Progenitor cell of endocrine pancreas (in vitro differentiated cells): ENCODE results near the gene ULK4. TPM values are rescaled to one million over a fixed set of nuclear protein-coding genes. Genes with fewer than 3 reads are reported as not detected.

Experiments used
- DNase-seq: peaks from one replicate; pipeline ENCODE4 v3.0.0; 2021; ENCODE audit warnings: low spot score; ENCODE audit not compliant: unreplicated experiment
- H3K27ac Mint-ChIP-seq: 2 replicates; pipeline ENCODE4 v1.8.0; 2021; ENCODE audit warnings: mild to moderate bottlenecking, moderate library complexity, mixed read lengths
- H3K27me3 Mint-ChIP-seq: 2 replicates; pipeline ENCODE4 v1.8.0; 2021; ENCODE audit warnings: mixed read lengths
- H3K36me3 Mint-ChIP-seq: 2 replicates; pipeline ENCODE4 v1.8.0; 2022; ENCODE audit warnings: mixed read lengths; ENCODE audit not compliant: insufficient read depth
- H3K4me1 Mint-ChIP-seq: 2 replicates; pipeline ENCODE4 v1.8.0; 2021; ENCODE audit warnings: low read depth, mixed read lengths
- H3K4me3 Mint-ChIP-seq: 2 replicates; pipeline ENCODE4 v1.8.0; 2021; ENCODE audit warnings: low read depth, mild to moderate bottlenecking, moderate library complexity, mixed read lengths
- H3K9me3 Mint-ChIP-seq: 2 replicates; pipeline ENCODE4 v1.8.0; 2021; ENCODE audit warnings: low read depth, mixed read lengths
- total RNA-seq: library from RNA; stranded (reverse); gene quantifications from 2 replicates; pipeline ENCODE4 v1.2.1, GENCODE V29; 2021
- TF ChIP-seq, protein P1 (sequence below): fragments of 200-600 bp; sonication (generic); IDR thresholded peaks from one replicate; pipeline ENCODE4 v1.5.0; 2021; ENCODE audit warnings: antibody characterized with exemption, mild to moderate bottlenecking; ENCODE audit not compliant: unreplicated experiment

The ULK4 gene
- total RNA-seq, 1 donor from 2014 or later: 14.2 TPM

GRCh38 chr3:41317718-41318117 is 644.2 kb downstream of the ULK4 start:
- Mint-ChIP-seq H3K27me3 (no peaks in the 10 kb centered on the region), H3K27ac (no peak overlapping the region), H3K36me3 (no peaks in the 10 kb centered on the region), H3K4me1 (peaks cover 8% of the 10 kb centered on the region), H3K9me3 (no peaks in the 10 kb centered on the region), H3K4me3 (peak overlapping the region; percentile 33)
- no peak for DNase-seq
- TF ChIP-seq, protein P1, sequence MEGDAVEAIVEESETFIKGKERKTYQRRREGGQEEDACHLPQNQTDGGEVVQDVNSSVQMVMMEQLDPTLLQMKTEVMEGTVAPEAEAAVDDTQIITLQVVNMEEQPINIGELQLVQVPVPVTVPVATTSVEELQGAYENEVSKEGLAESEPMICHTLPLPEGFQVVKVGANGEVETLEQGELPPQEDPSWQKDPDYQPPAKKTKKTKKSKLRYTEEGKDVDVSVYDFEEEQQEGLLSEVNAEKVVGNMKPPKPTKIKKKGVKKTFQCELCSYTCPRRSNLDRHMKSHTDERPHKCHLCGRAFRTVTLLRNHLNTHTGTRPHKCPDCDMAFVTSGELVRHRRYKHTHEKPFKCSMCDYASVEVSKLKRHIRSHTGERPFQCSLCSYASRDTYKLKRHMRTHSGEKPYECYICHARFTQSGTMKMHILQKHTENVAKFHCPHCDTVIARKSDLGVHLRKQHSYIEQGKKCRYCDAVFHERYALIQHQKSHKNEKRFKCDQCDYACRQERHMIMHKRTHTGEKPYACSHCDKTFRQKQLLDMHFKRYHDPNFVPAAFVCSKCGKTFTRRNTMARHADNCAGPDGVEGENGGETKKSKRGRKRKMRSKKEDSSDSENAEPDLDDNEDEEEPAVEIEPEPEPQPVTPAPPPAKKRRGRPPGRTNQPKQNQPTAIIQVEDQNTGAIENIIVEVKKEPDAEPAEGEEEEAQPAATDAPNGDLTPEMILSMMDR: no peak

DNA sequence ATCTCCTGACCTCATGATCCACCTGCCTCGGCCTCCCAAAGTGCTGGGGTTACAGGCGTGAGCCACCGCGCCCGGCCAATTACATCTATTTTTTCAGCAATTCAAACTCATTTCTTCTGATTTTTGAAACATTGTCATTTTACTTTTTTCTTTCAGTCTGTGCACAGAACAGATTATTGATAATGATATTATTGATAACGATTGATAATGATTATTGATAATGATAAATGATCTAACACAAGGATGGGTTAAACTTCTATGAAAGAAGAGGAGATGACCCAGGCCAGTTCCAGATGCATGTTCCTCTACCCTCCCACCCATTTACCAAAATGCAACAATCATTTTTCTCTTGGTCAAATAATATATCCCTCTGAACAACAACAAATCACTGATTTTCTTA is 644.6 kb downstream of the ULK4 start:
- Mint-ChIP-seq H3K27ac (no peak overlapping the region), H3K4me1 (peaks cover 8% of the 10 kb centered on the region), H3K4me3 (peak overlapping the region; percentile 33), H3K27me3 (no peaks in the 10 kb centered on the region), H3K36me3 (no peaks in the 10 kb centered on the region), H3K9me3 (no peaks in the 10 kb centered on the region)
- TF ChIP-seq, protein P1: no peak
- DNase-seq: no peak

GRCh38 chr3:41315126-41315525 is 646.8 kb downstream of the ULK4 start:
- no peak overlapping the region for H3K4me3 Mint-ChIP-seq
- no peaks in the 10 kb centered on the region for H3K27me3 Mint-ChIP-seq
- DNase-seq: no peak
- no peak overlapping the region for H3K27ac Mint-ChIP-seq
- peaks cover 8% of the 10 kb centered on the region for H3K4me1 Mint-ChIP-seq
- TF ChIP-seq, protein P1: no peak
- no peaks in the 10 kb centered on the region for H3K9me3 Mint-ChIP-seq
- H3K36me3 Mint-ChIP-seq: no peaks in the 10 kb centered on the region

GRCh38 chr3:41308119-41308518 is 653.8 kb downstream of the ULK4 start:
- no peak for DNase-seq
- no peaks in the 10 kb centered on the region for H3K4me1 Mint-ChIP-seq
- H3K27ac Mint-ChIP-seq: no peak overlapping the region
- TF ChIP-seq, protein P1: no peak
- H3K27me3 Mint-ChIP-seq: no peaks in the 10 kb centered on the region
- no peak overlapping the region for H3K4me3 Mint-ChIP-seq
- H3K9me3 Mint-ChIP-seq: no peaks in the 10 kb centered on the region
- peaks cover 1% of the 10 kb centered on the region for H3K36me3 Mint-ChIP-seq

GRCh38 chr3:41307065-41307464 is 654.8 kb downstream of the ULK4 start:
- H3K9me3 Mint-ChIP-seq: no peaks in the 10 kb centered on the region
- H3K36me3 Mint-ChIP-seq: peaks cover 1% of the 10 kb centered on the region
- no peaks in the 10 kb centered on the region for H3K27me3 Mint-ChIP-seq
- H3K4me3 Mint-ChIP-seq: no peak overlapping the region
- TF ChIP-seq, protein P1: no peak
- no peaks in the 10 kb centered on the region for H3K4me1 Mint-ChIP-seq
- no peak overlapping the region for H3K27ac Mint-ChIP-seq
- no peak for DNase-seq
